SU-DHL-6 (cell line): Measurements from ENCODE around the gene GAB2.

Experiments
- H2AFZ ChIP-seq: fragments of 200-600 bp; sonication (generic); 2 replicates; pipeline ENCODE4 v1.6.1; 2014; ENCODE audit warnings: low read depth, mild to moderate bottlenecking, moderate library complexity, mixed read lengths, antibody characterized with exemption, low read length; ENCODE audit not compliant: severe bottlenecking
- H3F3A ChIP-seq: fragments of 200-600 bp; shearing (Covaris generic); 2 replicates; pipeline ENCODE4 v1.6.0; 2016; ENCODE audit warnings: antibody characterized with exemption, mild to moderate bottlenecking; ENCODE audit not compliant: insufficient read depth
- H3K27ac ChIP-seq: fragments of 200-600 bp; sonication (generic); 2 replicates; pipeline ENCODE4 v1.5.1; 2016; ENCODE audit warnings: low read depth, mild to moderate bottlenecking, low read length, moderate library complexity, mixed read lengths
- H3K27me3 ChIP-seq: fragments of 200-600 bp; sonication (generic), shearing (Covaris generic); 2 replicates; pipeline ENCODE4 v1.6.0; 2014; ENCODE audit warnings: mild to moderate bottlenecking, low read length
- H3K36me3 ChIP-seq: fragments of 200-600 bp; sonication (generic); 2 replicates; pipeline ENCODE4 v1.6.1; 2014; ENCODE audit warnings: mild to moderate bottlenecking, low read length, mixed read lengths
- H3K4me2 ChIP-seq: fragments of 300-600, 200-600 bp; shearing (Covaris generic), sonication (generic); 2 replicates; pipeline ENCODE4 v1.6.0; 2014; ENCODE audit warnings: low read length, low read depth, mild to moderate bottlenecking; ENCODE audit not compliant: poor library complexity, severe bottlenecking
- H3K4me3 ChIP-seq: fragments of 200-600 bp; sonication (generic); 2 replicates; pipeline ENCODE4 v1.5.1; 2014; ENCODE audit warnings: antibody characterized with exemption, low read length, mild to moderate bottlenecking, mixed read lengths; ENCODE audit not compliant: insufficient read depth, poor library complexity, severe bottlenecking
- H3K79me2 ChIP-seq: fragments of 200-600 bp; sonication (generic); 2 replicates; pipeline ENCODE4 v1.6.1; 2014; ENCODE audit warnings: mild to moderate bottlenecking, low read length, moderate library complexity; ENCODE audit not compliant: insufficient read depth
- H3K9ac ChIP-seq: fragments of 200-600 bp; sonication (generic); 2 replicates; pipeline ENCODE4 v1.7.0; 2014; ENCODE audit warnings: mild to moderate bottlenecking, low read length
- H3K9me2 ChIP-seq: fragments of 200-600 bp; sonication (generic); replicated peaks from 2 replicates; pipeline ENCODE4 v1.6.1; 2014; ENCODE audit warnings: low read length; ENCODE audit not compliant: insufficient read depth
- H3K9me3 ChIP-seq: fragments of 200-600 bp; sonication (generic); 2 replicates; pipeline ENCODE4 v1.6.1; 2014; ENCODE audit warnings: low read length, mixed read lengths; ENCODE audit not compliant: insufficient read depth
- H4K20me1 ChIP-seq: fragments of 200-600 bp; sonication (generic); 2 replicates; pipeline ENCODE4 v1.6.1; 2014; ENCODE audit warnings: low read depth, mild to moderate bottlenecking, antibody characterized with exemption, low read length, moderate library complexity, mixed read lengths
- CTCF ChIP-seq: fragments of 200-600 bp; sonication (generic); IDR thresholded peaks from one replicate; pipeline ENCODE4 v1.5.1; 2017; ENCODE audit warnings: antibody characterized with exemption, mild to moderate bottlenecking, low read length, moderate library complexity; ENCODE audit not compliant: insufficient read depth, poor library complexity, severe bottlenecking
- EZH2phosphoT487 ChIP-seq: fragments of 200-600 bp; sonication (generic), shearing (Covaris generic); conservative IDR thresholded peaks from 2 replicates; pipeline ENCODE4 v1.6.1; 2018; ENCODE audit warnings: mild to moderate bottlenecking, antibody characterized with exemption, low read length, moderate library complexity, mixed read lengths

Gene GAB2

GRCh38 chr11:78339945-78340344 is 77.7 kb downstream of the GAB2 start:
- Histone ChIP-seq H3K79me2 (no peaks in the 10 kb centered on the region), H3F3A (no peaks in the 10 kb centered on the region), H4K20me1 (no peaks in the 10 kb centered on the region), H3K36me3 (no peaks in the 10 kb centered on the region), H3K9me2 (no peaks in the 10 kb centered on the region), H3K27ac (no peak overlapping the region), H3K9me3 (no peaks in the 10 kb centered on the region), H3K4me2 (no peak overlapping the region), H3K9ac (no peak overlapping the region), H2AFZ (no peak overlapping the region), H3K27me3 (no peaks in the 10 kb centered on the region), H3K4me3 (no peak overlapping the region)
- no peak for TF ChIP-seq EZH2phosphoT487
- no peak for TF ChIP-seq CTCF

- Histone ChIP-seq H3K27me3 (no peaks in the 10 kb centered on the region), H3F3A (no peaks in the 10 kb centered on the region), H3K27ac (no peak overlapping the region), H3K9ac (no peak overlapping the region), H4K20me1 (no peaks in the 10 kb centered on the region), H3K4me3 (no peak overlapping the region), H2AFZ (no peak overlapping the region), H3K4me2 (no peak overlapping the region), H3K36me3 (no peaks in the 10 kb centered on the region), H3K9me2 (no peaks in the 10 kb centered on the region), H3K79me2 (no peaks in the 10 kb centered on the region), H3K9me3 (no peaks in the 10 kb centered on the region)
- TF ChIP-seq EZH2phosphoT487, result no peak
- no peak for TF ChIP-seq CTCF
Measured at GRCh38 chr11:78339483-78339882, 78.1 kb downstream of the GAB2 start.

GRCh38 chr11:78338702-78339101 is 78.9 kb downstream of the GAB2 start:
- Histone ChIP-seq H3F3A (no peaks in the 10 kb centered on the region), H3K79me2 (no peaks in the 10 kb centered on the region), H2AFZ (no peak overlapping the region), H3K27ac (no peak overlapping the region), H3K4me3 (no peak overlapping the region), H3K9ac (no peak overlapping the region), H3K9me3 (no peaks in the 10 kb centered on the region), H3K9me2 (no peaks in the 10 kb centered on the region), H4K20me1 (no peaks in the 10 kb centered on the region), H3K36me3 (no peaks in the 10 kb centered on the region), H3K4me2 (no peak overlapping the region), H3K27me3 (no peaks in the 10 kb centered on the region)
- TF ChIP-seq EZH2phosphoT487, result no peak
- no peak for TF ChIP-seq CTCF

GRCh38 chr11:78338138-78338537 is 79.5 kb downstream of the GAB2 start:
- Histone ChIP-seq H3K9me3 (no peaks in the 10 kb centered on the region), H3K9me2 (no peaks in the 10 kb centered on the region), H3K36me3 (no peaks in the 10 kb centered on the region), H3K4me2 (no peak overlapping the region), H4K20me1 (no peaks in the 10 kb centered on the region), H3F3A (no peaks in the 10 kb centered on the region), H3K27me3 (no peaks in the 10 kb centered on the region), H2AFZ (no peak overlapping the region), H3K27ac (no peak overlapping the region), H3K4me3 (no peak overlapping the region), H3K9ac (no peak overlapping the region), H3K79me2 (no peaks in the 10 kb centered on the region)
- no peak for TF ChIP-seq EZH2phosphoT487
- no peak for TF ChIP-seq CTCF
